Measurements from ENCODE around the gene TSPO2.

Gene TSPO2

GRCh38 chr6:41027799-41028560, 14.3 kb upstream of the TSPO2 start:
- no peak for DNase-seq

DNA sequence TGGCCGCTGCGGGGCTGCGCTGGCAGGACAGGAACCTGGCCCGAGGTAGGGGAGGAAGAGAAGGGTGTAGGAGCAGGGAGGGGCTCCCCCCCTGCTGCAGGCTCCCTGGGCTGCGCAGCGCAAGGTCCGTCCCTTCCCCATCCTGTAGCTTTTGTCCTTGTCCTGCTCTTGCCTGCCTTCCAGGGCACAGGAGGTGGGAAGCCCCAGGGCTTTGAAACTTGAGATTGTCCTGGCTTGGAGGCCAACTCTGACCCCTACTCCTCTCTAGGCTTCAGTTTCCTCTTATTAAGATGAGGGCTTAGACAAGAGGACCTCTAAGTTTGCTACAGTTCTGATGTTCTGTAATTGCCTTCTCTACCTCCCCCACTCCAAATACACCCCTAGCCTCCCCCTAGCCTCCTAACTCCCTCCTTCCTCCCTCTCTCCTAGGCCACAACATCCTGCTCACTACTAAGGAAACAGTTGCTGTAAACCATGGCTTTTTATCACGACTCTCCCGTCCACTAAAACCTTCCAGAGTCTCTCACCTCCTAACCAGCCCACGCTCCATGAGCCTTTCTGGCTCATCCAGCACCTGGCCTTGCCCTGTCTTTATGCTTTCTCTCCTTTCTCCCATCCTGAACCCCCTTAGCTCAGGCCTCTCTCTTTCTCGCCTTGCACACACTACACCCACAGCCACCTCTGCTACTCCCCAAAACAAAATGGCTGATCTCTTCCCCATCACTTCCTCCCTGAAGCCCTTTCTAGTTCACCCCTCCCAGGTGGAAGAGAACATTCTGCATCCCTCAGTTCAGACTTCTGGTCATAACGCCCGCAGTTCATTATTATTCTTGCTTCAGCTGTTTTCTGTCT, 13.5 kb upstream of the TSPO2 start:
- DNase-seq = no peak

DNA sequence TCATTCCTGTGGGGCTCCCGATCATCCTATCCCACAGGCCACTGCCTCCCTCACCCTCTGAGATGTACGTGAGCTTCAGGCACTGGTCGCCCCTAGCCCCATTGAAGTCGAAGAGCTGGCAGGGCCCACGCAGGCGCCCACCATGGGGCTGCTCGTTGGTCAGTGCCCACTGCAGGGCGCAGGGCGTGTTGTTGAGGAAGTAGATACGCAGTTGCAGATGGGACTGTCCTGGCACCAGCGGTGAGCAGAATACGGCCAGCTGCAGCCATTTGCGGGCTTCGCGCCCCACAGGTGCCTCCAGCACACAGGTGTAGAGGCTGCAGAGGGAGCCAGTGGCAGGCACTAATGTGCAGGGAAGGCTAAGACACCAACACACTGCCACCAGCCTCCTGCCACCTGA, 9.4 kb upstream of the TSPO2 start:
- no peak for DNase-seq

DNA sequence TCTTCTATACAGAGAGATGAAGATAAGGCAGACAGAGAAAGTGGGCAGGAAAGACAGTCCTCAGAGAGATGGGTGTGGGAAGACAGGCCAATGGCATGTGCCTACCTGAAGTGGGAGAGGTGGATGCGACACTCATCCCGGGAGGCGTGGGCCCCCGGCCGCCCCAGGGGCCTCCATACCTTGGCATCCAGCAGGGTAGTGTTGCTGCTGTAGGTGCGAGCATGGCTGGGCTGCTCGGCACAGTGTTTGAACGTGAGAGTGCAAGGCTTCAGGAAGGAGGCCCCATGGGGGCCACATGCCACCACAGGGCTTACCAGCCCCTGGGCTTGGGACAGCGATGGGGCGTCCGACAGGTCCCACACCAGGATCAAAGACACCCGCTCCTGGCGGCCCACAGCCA, 8.5 kb upstream of the TSPO2 start:
- DNase-seq = no peak

DNA sequence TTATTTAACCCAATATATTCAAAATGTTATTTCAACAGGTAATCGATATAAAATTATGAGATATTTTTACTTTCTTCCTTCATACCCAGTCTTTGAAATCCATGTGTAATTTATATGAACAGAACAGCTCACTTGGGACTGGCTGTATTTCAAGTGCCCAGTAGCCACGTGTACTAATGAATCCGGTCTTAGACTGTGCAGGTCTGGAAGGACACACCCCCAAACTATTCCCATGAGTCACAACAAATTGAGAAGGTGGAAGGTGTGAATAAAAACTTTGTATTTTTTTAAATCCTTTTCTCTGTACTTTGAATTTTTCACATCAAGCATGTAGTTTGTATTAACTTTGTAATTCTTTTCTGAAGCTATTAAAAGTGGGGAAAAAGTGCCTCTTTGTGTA, 6.1 kb upstream of the TSPO2 start:
- DNase-seq = no peak

DNA sequence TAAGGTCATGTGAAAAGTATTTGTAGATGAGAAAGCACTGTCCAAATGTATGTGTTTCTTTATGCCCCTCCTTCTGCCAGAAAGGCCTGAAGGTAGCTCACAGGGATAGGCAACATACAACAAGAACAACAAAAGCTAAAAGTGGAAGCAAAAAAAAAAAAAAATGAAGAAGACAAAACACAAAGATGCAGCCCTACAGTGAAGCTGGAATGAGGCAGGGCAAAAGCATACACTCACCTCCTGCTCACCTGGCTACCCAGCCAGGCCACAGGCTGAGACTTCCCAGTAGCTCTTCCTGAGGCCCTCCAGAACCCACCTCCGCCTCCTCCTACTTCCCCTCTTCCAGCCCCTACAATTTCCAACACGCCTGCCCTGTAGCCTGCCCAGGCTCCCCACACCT, 5.7 kb upstream of the TSPO2 start:
- DNase-seq = no peak

DNA sequence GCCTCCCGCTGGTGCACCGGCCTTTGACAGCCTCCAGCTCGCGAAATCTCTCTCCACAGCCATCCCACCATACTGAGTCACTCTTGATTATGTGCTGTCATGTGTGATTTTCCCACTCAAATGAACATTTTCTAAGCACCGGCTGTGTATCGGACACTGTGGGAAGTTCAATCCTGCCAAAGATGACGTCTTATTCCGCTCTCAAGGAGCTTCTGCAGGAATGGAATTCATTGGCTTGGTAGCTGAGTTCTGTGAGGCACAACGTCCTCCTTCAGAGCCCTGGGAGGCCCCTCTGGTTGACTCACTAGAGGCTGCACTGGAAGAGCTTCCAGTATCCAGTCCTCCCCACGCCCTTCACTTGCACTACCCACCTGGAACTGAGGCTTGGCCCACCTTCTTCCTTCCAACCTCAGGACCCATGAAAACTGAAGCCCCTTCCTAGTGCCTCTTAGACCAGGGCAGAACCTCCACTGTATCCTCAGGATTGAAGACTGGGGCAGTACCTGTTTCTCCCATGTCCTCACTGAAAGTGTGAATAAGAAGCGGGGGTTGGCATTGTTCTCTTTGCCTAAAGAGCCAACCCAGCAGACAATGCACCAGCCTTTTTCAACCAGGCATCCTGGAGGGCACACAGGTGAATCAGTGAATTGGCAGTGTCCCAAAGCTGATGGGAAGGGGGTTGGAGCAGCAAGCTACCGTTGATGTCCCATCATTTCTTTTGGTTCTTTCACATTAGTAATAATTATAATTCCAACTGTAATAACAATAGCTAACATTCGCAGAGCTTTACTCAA, 5.0 kb upstream of the TSPO2 start:
- DNase-seq = no peak

GRCh38 chr6:41038205-41038604, 4.1 kb upstream of the TSPO2 start:
- no peak for DNase-seq

GRCh38 chr6:41039060-41039998, 2.9 kb upstream of the TSPO2 start, which contains the start of gene UNC5CL:
Gene UNC5CL, minus strand, starts transcription at chr6:41039221. Its CDS starts 4,147 bp downstream, at chr6:41035074.
- no peak for DNase-seq

DNA sequence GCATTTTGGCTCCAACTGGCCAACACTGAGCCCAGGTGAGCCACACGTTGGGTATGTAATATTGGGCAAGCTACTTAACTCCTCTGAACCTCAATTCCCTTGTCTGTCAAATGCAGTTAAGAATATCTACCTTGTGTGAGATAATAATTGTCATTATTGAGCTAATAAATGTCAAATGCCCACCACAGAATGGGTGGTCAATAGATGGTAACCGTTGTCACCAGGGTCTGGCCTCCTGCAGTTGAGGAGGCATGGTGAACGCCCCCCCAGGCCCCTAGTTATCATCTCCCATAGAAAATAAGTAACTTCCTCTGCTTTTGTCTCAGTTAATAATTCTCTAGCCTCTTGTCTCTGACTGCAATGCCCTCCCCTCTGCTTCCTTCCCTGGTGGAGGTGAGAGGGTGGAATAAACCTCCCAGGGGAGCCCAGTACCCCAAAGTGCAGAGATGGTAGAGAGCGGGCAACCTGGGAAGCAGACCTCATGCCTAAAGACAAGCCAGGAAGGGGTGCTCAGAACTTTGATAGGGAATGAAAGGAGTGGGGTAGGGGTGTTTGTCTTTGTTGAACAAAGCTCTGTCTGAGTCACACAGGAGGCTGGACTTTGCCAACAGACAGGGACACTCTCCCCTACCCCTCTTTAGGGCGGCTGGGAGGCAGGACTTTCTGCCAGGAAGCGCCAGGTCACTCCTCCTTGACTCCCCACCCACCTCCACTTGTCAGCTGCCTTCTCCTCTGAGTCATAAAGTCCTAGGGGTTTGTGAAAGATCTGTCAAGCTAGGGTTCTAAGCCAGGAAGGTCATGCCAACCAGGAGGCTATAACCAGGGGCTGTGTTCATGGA, 1.9 kb upstream of the TSPO2 start:
- no peak for DNase-seq

- DNase-seq = no peak
Measured at GRCh38 chr6:41040940-41041536, 1.2 kb upstream of the TSPO2 start.

GRCh38 chr6:41043151-41043550, 884 bp downstream of the TSPO2 start:
- no peak for DNase-seq

DNA sequence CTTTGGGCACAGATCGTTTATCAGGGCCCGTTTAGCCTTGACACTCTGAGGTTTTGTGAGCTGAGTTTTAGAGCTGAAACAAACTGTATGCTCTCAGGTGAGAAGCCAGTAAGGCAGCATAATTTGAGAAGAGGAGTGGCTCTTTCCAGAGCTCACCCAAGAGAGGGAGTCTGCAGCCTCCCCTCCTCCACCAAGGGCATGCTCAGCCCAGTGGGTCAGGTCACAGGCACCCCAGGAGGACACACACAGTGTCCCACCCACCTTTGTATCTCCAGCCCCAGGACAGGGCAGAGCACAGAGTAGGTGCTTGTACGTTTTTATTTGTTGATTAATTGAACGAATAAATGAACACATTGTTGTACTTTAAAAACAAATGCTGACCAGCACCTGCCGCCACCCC, 3.4 kb downstream of the TSPO2 start:
- DNase-seq = no peak

DNA sequence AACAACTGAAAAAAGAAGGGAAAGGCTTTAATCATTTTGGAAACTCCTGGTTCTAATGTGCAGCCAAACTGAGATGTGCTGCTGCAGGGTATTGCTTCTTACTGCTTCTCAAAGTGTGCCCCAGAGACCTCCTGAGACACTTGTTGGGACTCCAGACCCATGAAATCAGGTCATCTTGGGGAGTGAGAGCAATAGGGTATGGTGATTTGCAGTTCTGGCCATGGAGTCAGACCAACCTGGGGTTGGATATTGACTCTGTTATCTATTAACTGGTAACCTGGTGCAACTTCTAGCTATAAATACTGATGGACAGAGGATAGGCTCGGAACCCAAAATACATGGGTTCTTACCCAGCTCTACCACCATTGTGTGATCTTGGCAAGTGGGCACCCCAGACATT, 3.8 kb downstream of the TSPO2 start:
- DNase-seq = no peak

DNA sequence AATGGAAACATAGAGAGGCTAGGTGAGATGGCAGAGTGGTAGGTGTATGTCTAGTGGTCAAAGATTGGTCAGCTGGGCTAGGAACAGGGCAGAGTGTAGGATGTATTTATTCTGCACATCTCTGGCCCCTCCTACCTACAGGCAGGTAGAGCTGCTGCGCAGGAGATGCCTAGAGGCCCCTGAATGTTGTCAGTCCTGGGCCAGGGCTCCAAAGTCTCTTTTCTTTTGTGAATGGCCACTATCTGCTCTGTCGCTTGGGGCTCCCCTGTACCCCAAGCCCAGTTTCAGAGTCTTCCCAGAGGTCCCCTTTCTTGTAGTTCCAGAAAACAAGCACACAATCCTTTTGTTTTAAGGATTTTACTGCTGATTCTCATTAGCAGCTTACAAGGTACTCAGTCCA, 5.0 kb downstream of the TSPO2 start:
- no peak for DNase-seq

DNA sequence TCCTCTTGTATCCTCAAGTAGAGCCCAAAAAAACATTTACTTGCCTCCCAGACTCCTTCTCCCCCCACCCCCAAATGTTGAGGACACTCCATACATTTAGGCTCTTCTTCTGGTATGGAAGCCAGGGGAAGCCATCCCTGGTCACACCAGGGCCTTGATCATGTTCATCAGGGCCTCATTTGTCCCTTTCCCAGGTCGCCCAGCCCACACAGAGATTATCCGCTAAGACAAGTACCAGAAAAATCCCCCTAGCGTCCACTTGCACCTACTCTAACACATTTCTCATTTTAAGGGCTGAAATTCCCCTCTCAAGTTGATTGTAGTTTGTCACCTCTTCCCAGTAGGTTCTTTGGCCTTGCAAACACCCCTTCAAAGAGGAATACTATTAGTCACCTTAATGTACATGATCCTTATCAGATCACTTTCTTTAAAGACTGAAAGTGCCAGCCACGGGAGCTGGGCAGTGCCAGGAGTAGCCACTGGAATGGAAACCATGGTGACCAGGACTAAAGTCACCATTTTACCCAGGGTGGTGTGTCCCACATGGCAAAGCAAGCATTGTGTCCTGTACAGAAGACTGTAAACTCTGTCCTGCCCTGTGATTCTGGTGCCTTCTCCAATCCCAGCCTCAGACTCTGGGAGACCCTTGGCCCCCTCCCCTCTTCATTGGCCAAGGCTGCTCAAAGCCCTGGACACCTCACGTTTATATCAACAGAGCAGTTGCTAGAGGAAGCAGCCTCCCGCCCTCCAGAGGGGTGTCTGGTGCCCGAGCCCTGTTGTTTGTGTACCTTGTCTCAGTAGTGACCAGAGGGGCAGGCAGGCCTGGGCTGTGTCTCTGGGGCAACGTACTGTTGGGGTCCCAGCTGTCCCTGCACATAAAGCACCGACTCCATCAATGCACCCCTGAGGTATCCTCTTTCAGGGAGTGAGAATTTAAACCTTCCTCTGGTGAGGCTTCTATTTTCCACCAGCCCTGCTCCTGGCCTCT, 5.8 kb downstream of the TSPO2 start:
- no peak for DNase-seq

DNA sequence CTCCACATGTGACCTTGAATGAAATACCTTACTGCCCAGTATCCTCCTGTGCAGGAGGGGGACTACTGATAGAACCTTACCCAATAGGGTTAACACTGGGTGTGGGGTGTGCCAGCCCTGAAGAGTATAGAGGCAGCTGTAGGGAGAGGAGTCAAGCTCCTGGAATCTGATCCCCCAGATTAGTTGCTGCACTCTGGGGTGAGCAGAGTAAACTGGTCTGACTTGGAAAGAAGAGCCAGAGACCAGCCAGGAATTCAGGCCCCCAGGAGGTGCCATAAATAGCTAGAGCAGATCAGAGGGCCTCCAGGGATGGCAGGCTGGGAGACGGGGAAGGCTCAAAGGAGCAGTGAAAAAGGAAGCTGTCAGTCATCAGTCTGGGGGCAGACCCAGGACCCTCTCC, 7.3 kb downstream of the TSPO2 start:
- DNase-seq = no peak

DNA sequence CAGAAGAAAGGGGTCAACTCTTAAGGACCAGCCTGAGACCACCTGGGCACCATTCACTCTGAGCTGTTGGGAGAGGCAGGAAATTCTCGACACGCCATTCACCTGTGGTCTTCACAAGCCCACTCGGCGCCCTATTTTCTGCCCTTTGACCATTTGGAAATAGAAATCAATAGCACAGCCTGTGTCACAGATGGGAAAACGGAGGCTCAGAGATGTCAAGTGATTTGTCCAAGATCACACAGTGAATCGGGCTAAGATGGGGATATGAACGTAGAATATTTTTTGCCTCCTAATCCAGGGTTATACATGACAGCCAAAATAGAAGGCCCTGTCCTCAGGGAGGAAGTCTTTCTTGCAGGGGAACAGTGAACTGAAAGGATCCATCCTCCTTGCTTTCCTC, 7.7 kb downstream of the TSPO2 start:
- no peak for DNase-seq

DNA sequence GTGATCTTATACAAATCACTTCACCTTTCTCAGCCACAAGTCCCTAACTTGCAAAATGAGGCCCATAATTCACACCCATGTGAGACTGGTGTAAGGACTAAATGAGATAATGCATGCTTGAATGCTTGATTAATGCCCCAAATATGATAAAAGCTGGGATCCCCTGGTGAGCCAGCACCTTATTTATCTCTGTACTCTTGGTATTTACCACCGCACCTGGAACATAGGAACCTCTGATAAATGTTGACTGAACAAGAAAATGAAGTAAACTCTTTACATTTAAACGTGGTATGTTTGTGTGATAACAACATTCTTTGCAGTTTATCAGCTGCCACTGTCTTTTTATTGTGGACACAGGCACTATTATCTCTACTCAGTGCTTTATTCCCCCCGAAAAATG, 8.3 kb downstream of the TSPO2 start:
- DNase-seq = no peak

DNA sequence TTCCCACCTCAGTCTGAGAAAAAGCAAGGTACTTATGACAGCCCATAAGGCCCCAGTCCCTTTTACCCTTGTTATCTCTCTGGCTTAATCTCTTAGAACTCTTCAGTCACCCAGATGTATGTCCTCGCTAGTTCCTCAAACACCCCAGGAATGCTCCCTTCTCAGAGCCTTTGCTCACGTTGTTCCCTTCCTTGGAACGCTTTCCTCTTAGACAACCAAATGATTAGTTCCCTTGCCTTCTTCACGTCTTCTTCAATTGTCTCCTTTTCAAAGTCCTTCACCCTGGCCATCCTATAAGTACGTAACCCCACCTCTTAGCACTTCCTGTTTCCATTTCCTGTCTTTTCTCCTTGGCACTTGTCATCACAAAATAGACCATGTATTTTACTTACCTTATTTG, 9.6 kb downstream of the TSPO2 start:
- DNase-seq = no peak
